Esophagus muscularis mucosa (tissue), 4 donors: ENCODE results near the gene ESYT2.

Source experiments
- CTCF ChIP-seq, 3 experiments: fragments of 200-600 bp in 2 of 3; fragments of 450-650 bp in 1 of 3; sonication (generic) in 2 of 3; IDR thresholded peaks; one replicate each; pipeline ENCODE4 v1.5.1; 2017 to 2019; ENCODE audit warnings: antibody characterized with exemption in 3 of 3, mild to moderate bottlenecking in 2 of 3, moderate library complexity in 1 of 3
- EP300 ChIP-seq: sonication (generic); formaldehyde crosslinking; IDR thresholded peaks from one replicate; pipeline ENCODE4 v1.6.1; 2017; ENCODE audit warnings: antibody characterized with exemption
- POLR2A ChIP-seq: fragments of 450-650 bp; IDR thresholded peaks from one replicate; pipeline ENCODE4 v1.6.1; 2017; ENCODE audit warnings: antibody characterized with exemption, moderate library complexity, mild to moderate bottlenecking, low read depth
- POLR2AphosphoS5 ChIP-seq, 2 donors: sonication (generic); formaldehyde crosslinking; IDR thresholded peaks; one replicate each; pipeline ENCODE4 v1.6.1; 2017; ENCODE audit warnings: antibody characterized with exemption in 2 of 2

GRCh38 chr7:158783595-158783994 lies 45.7 kb downstream of the ESYT2 start:
- TF ChIP-seq POLR2A (no peak), CTCF (IDR thresholded peaks at IDR 0.05) (no peak), POLR2AphosphoS5 (IDR thresholded peaks at IDR 0.05) (no peak), EP300 (no peak)
